ENCODE data around the gene AUTS2.

- TF ChIP-seq CTCF (conservative IDR thresholded peaks at IDR 0.05 in 1 of 2, IDR thresholded peaks at IDR 0.05 in 1 of 2; ENCODE audit: low read depth in 1 of 2, low read length in 2 of 2) (no peak), EZH2 (IDR thresholded peaks at IDR 0.05; ENCODE audit: low read length, missing control alignments) (no peak)
Measured at GRCh38 chr7:70097645-70098044, 499.4 kb downstream of the AUTS2 start.
